GM21515 (cell line): Measurements from ENCODE around the gene VSTM2A.
"Not testable (repeated sequence)": the region's sequence is repeated elsewhere in the genome, so short reads cannot be mapped to it uniquely, and the experiment has no call there.

ENCODE experiments used
- ATAC-seq: cut with Tn5 transposase; IDR thresholded peaks from one replicate; pipeline ENCODE4 v1.9.1; 2021; ENCODE audit not compliant: unreplicated experiment

The VSTM2A gene, protein sequence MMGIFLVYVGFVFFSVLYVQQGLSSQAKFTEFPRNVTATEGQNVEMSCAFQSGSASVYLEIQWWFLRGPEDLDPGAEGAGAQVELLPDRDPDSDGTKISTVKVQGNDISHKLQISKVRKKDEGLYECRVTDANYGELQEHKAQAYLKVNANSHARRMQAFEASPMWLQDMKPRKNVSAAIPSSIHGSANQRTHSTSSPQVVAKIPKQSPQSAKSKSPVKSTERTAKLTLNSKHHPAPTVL

GRCh38 chr7:54541669-54542625 is at the start of gene VSTM2A:
VSTM2A (plus strand) TSS chr7:54542375; CDS start chr7:54542731, 356 bp downstream.
- ATAC-seq, result no peak

GRCh38 chr7:54504531-54504930 is 37.6 kb upstream of the VSTM2A start:
- ATAC-seq, result not testable (repeated sequence)

GRCh38 chr7:54529568-54529967 is 12.6 kb upstream of the VSTM2A start:
- ATAC-seq, result no peak

GRCh38 chr7:54538122-54538521 is 4.1 kb upstream of the VSTM2A start:
- ATAC-seq, result no peak

- ATAC-seq, result no peak
These were observed 895 bp downstream of the VSTM2A start for GRCh38 chr7:54543051-54543488.

DNA sequence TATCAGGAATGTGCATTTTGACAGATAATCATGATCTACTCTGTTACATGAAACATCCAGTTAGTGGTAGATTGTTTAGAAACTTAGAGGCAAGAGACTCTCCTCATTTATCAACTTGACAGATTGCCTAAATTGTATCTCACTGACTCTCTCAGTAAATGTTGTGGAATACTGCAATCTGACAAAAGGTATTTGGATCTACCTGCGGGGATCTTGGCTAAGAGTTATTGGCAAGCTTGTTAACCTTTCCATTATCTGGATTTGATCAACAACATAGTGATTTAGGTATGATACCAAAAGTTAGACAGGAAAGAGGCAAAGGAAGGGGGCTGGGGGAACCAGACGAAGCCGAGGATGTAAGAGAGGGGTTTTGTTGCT is 2.0 kb downstream of the VSTM2A start:
- ATAC-seq, result no peak

GRCh38 chr7:54544527-54545240 is 2.5 kb downstream of the VSTM2A start:
- no peak for ATAC-seq

GRCh38 chr7:54545241-54545563 is 3.0 kb downstream of the VSTM2A start:
- no peak for ATAC-seq

DNA sequence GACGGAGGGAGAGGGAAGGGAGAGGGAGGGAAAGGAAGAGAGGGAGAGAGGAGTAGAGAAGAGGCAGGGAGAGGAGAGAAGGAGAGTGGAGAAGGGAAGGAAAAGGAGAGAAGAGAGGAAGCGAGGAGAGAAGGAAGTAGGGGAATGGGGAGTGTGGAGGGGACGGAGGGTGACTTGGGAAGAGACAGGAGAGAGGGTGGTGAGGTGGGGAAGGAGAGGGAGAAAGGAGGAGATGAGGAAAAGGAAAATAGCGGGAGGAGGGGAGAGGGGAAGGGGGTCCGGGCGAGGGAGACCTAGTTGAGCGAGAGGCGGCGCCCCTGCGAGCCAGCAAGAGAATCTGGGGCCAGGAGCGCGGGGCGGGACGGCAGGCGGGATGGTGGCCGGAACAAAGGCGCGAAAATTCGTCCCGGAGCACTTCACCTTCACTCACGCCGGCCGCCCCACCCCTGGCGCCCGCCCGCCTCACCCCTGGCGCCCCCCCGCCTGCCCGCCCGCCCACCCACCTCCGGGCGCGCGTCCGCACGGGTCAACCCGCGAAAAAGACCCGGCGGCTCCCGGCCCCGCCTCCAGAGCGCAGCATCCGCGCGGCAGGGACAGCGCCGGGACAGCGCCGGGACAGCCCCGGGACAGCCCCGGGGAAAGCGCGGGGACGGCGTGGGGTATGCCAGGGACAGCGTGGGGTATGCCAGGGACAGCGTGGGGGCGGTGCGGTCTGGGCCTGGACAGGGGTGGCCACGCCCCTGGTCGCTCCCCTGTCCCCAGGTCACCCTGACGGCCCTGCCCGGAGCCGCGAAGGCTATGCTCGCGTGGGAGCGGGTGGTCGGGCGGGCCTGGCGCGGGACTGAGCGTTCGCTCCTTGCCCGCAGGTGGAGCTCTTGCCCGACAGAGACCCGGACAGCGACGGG is 4.2 kb downstream of the VSTM2A start:
- ATAC-seq, result no peak

- ATAC-seq, result no peak
These were observed 4.8 kb downstream of the VSTM2A start for GRCh38 chr7:54546986-54547314.

DNA sequence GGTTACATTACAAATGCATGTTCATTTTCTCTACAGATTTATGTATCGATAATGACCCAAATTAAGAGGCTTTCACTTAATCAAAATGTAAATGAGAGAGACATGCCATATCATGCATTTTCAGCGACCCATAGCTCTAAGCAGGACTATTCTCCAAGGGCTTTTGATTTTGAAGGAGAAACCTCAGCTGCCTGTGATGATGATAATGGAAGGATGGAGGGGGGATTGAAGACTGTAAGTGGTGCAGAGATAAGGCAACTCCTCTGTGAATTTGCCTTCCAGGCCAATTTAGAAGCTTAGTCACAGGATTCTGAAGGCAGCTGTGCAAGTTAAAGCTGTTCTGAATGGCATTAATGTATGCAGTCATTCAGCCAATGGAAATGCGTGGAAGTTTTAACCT is 8.3 kb downstream of the VSTM2A start:
- no peak for ATAC-seq

DNA sequence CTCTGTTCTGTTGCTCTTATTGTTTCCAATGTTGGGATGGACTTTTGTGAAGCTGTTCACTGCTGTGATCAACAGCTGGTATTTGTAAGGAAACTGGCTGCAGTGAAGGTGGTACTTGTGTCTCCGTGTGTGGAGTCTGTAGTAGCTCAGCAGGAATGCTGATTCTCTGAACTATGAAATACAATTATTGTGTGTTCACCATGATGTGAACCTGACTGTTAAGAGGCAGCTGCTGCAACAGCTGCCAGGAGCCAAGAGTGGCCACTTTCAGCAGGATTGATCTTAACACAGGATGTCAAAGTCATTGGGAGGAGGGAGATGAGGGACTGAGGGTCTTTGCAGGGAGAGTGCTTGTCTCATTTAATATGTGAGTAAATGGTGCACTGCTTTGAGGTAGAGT is 13.9 kb downstream of the VSTM2A start:
- no peak for ATAC-seq

DNA sequence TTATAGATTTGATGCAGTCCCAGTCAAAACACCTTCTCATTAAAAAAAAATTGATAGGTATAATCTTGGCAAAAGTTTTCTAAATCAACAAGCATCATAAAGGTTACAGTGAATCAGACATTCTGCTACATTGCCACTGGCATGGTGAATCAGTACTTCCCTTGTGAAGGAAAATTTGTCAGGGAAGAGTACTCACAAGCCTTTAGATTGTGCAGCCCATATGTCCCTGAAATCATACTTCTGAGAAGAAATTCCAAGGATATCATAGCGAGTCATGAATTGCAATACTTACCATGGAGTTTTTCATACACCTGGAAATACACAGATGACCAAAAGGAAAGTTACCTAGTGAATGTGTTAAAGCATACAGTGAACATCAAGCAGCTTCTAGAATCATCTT is 17.2 kb downstream of the VSTM2A start:
- no peak for ATAC-seq

- ATAC-seq, result no peak
These were observed 18.0 kb downstream of the VSTM2A start for GRCh38 chr7:54560198-54560597.

DNA sequence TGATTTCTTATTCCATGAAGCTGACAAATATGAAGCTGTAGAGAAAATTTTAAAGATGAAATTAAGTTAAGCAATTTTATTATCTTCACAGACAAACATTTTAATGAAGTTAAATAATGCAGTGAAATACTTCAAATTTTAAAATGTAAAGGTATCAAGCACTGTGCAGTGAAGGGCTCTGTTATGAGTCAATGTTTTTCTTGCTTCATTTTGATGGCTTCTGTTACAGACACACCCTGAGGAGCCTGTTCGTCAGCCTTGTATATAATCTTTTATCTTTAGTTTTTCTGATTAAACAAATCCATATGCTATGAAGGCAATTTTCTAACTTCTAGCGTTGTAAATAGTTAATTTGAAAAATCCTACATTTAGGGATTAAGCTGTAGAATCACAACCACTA is 18.5 kb downstream of the VSTM2A start:
- no peak for ATAC-seq

GRCh38 chr7:54563329-54563916 is 21.2 kb downstream of the VSTM2A start:
- ATAC-seq, result no peak

- no peak for ATAC-seq
These were observed 23.3 kb downstream of the VSTM2A start for GRCh38 chr7:54565432-54565831.

DNA sequence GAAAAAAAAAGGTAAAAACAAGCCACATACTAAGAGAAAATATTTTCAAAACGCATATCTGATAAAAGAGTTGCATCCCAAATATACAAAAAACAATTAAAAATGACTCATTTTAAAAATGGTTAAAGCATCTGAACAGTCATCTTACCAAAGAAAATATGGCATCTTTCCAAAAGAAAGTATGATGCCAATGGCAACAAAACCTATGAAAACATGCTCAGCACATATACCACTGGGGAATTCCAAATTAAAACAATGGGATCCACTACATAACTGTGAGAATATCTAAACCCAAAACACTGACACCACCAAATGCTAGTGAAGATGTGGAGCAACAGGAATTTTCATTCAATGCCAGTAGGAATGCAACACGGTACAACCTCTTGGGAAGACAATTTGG is 39.3 kb downstream of the VSTM2A start:
- ATAC-seq, result no peak

DNA sequence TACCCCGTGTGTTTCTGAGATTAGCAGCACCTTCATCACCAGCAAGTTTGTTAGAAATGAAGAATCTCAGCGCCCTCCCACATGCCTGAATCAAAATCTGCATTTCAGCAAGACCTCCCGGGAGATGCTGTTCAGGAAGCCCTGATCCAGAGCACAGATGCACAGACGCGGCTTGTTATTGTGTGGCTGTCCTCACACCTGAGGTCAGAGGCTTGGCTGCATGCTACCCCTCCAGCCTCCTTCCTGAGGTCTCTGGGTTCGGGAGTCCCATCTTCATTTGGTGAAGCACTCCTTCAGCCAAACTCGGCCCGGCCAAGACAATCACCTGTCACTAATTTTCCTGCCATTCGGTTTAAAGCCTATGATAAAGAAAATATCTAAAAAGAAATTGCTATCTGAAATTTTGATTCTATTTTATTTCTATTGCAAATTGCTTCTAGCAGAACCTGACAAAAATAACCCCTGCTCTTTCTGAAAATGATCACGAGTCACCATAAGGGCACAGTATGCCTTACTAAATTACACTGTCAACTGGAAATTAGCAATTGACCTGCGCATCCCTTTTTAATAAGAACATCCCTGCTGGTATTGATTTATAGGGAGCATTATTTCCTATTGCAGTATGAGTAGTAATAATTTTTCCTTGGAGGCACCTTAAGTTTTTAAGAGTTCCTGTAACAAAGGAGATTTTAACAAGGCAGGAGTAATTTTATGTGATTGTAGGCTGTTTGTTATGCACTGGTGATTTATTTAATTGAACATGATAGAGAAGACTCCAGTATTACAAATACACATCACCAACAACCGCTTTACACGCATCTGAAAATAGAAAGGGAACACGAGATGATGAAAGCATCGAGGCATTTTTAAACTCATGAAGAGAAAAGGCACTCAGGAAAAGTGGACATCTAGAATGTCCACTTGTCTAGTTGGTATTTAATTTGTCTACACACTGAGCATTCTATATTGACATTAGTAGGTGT is 49.5 kb downstream of the VSTM2A start:
- ATAC-seq, result no peak
